Measurements from ENCODE around the gene HSD3B7.

HSD3B7 gene

DNA sequence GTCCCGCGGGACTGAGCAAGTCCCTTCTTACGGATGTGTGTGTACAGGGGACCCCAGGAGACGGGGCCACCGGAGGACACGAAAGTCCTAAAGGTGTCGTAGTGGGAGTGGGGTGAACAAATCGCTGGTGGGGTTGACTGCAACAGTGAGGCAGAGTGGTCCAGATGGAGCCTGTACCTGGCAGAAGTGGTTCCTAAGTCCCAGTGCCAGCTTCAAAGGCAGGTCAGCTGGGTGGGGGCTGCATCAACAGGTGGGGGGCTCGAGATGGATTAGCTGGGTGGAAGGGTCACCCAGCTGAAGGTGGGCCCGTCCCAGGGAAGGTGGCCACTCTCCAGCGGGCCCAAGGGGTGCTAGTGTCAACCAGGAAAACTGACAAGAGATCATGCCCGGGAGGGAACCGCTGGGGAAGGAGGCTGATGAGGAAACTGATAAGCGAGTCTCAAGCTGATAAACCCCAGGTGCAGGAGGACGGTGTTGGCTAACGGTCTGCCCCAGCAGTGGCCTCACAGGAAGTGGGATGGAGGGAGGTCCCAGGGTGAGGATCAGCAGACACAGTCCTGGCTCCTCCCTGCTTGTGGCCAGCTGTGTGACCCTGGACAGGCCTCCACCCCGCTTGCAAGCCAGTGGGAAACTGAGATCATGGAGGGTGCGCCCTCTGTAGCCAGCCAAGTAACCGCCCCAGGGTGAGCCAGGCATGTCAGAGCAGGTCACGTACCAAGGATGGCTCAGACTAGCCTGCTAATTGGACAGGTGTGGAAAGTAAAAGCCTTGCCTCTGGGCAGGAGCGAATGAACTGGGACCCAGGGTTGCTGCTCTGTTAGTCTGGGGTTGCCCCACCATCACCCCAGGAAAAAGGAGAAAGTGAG, 35.1 kb upstream of the HSD3B7 start:
- Histone ChIP-seq H3K9ac (ENCODE audit: low read length) (peak overlapping the region; percentile 82), H3K27me3 (ENCODE audit: control insufficient read depth, insufficient read depth, low read length) (no peaks in the 10 kb centered on the region), H3K9me3 (ENCODE audit: control insufficient read depth, low read length) (no peaks in the 10 kb centered on the region), H3K4me1 (ENCODE audit: control insufficient read depth, insufficient read depth, low read length) (peaks cover 14% of the 10 kb centered on the region), H3K36me3 (ENCODE audit: control insufficient read depth, insufficient read depth, low read length) (no peaks in the 10 kb centered on the region), H3K4me3 (ENCODE audit: low read length) (peak overlapping the region; percentile 42)

DNA sequence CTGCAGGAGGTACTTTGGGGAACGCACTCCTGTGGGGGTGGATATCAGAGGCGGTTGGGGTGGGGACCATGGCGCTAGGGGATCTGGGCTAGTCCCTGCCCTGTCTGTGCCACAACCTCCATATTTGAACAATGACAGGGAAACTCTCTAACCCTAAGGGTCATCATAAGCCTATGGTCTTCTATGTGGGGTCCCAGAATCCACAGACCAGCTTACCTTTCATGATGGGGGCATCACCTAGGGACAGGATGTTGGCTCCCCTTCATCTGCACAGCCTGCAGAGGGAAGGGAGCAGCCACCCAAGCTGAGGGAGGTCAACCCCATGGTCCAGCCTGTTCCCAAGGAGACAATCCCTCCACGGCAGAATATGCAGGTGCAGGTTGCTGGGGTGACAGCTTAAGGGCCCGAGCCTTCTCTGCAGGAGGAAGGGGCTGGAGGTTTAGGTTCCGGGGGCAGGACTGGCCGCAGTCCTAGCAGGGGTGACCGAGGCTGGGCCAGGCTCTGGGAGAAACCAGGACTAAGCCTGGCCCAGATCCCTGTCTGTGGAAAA, 34.4 kb upstream of the HSD3B7 start:
- Histone ChIP-seq H3K36me3 (ENCODE audit: control insufficient read depth, insufficient read depth, low read length) (no peaks in the 10 kb centered on the region), H3K27me3 (ENCODE audit: control insufficient read depth, insufficient read depth, low read length) (no peaks in the 10 kb centered on the region), H3K4me1 (ENCODE audit: control insufficient read depth, insufficient read depth, low read length) (peaks cover 14% of the 10 kb centered on the region), H3K4me3 (ENCODE audit: low read length) (peak overlapping the region; percentile 42), H3K9ac (ENCODE audit: low read length) (peak overlapping the region; percentile 9), H3K9me3 (ENCODE audit: control insufficient read depth, low read length) (no peaks in the 10 kb centered on the region)

DNA sequence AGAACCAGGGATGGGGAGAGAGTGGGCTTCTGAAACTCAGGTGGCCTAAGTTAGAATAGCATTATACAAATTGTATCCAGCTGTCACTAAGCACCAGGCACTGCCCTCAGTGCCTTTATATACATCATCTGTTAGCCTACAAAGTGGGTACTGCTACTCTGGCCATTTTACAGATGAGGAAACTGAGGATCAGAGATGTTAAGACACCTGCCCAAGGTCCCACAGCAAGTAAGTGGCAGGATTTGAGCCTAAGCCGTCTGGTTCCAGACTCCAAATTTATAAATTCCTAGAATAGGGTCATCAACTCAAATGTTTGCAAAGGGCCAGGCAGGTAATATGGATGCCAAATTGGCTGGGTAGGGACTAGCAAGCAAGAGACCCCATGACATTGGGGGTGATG, 33.8 kb upstream of the HSD3B7 start:
- no peaks in the 10 kb centered on the region for H3K9me3 ChIP-seq (ENCODE audit: control insufficient read depth, low read length)
- no peak overlapping the region for H3K4me3 ChIP-seq (ENCODE audit: low read length)
- H3K27me3 ChIP-seq (ENCODE audit: control insufficient read depth, insufficient read depth, low read length): no peaks in the 10 kb centered on the region
- no peak overlapping the region for H3K9ac ChIP-seq (ENCODE audit: low read length)
- peaks cover 14% of the 10 kb centered on the region for H3K4me1 ChIP-seq (ENCODE audit: control insufficient read depth, insufficient read depth, low read length)
- no peaks in the 10 kb centered on the region for H3K36me3 ChIP-seq (ENCODE audit: control insufficient read depth, insufficient read depth, low read length)

DNA sequence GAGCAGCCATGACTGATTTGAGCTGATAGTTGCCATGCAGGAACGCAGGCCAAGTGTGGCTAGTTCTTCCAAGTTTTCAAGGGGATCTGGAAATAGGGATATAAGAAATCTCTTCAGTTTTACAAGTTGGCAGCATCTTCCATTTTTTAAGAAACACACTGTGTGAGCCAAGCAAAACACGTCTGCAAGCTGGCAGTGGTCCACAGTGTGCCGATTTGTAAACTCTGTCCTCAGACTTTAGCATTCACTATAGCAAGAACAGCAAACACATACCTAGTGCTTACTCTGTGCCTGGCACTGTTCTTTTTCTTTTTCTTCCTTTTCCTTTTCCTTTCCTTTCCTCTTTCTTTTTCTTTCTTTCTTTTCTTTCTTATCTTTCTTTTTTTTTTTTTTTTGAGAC, 33.3 kb upstream of the HSD3B7 start:
- Histone ChIP-seq H3K4me3 (ENCODE audit: low read length) (no peak overlapping the region), H3K4me1 (ENCODE audit: control insufficient read depth, insufficient read depth, low read length) (peaks cover 17% of the 10 kb centered on the region), H3K36me3 (ENCODE audit: control insufficient read depth, insufficient read depth, low read length) (no peaks in the 10 kb centered on the region), H3K9ac (ENCODE audit: low read length) (no peak overlapping the region), H3K27me3 (ENCODE audit: control insufficient read depth, insufficient read depth, low read length) (no peaks in the 10 kb centered on the region), H3K9me3 (ENCODE audit: control insufficient read depth, low read length) (no peaks in the 10 kb centered on the region)

DNA sequence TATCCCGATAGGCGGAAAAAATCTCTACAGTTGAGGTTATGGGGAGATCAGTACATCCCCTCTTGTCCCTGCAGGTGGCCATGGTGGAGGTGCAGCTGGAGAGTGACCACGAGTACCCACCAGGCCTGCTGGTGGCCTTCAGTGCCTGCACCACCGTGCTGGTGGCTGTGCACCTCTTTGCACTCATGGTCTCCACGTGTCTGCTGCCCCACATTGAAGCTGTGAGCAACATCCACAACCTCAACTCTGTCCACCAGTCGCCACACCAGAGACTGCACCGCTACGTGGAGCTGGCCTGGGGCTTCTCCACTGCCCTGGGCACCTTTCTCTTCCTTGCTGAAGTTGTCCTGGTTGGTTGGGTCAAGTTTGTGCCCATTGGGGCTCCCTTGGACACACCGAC, 31.9 kb upstream of the HSD3B7 start:
- no peak overlapping the region for H3K4me3 ChIP-seq (ENCODE audit: low read length)
- no peaks in the 10 kb centered on the region for H3K36me3 ChIP-seq (ENCODE audit: control insufficient read depth, insufficient read depth, low read length)
- H3K4me1 ChIP-seq (ENCODE audit: control insufficient read depth, insufficient read depth, low read length): peaks cover 20% of the 10 kb centered on the region
- H3K9me3 ChIP-seq (ENCODE audit: control insufficient read depth, low read length): no peaks in the 10 kb centered on the region
- H3K27me3 ChIP-seq (ENCODE audit: control insufficient read depth, insufficient read depth, low read length): no peaks in the 10 kb centered on the region
- no peak overlapping the region for H3K9ac ChIP-seq (ENCODE audit: low read length)

DNA sequence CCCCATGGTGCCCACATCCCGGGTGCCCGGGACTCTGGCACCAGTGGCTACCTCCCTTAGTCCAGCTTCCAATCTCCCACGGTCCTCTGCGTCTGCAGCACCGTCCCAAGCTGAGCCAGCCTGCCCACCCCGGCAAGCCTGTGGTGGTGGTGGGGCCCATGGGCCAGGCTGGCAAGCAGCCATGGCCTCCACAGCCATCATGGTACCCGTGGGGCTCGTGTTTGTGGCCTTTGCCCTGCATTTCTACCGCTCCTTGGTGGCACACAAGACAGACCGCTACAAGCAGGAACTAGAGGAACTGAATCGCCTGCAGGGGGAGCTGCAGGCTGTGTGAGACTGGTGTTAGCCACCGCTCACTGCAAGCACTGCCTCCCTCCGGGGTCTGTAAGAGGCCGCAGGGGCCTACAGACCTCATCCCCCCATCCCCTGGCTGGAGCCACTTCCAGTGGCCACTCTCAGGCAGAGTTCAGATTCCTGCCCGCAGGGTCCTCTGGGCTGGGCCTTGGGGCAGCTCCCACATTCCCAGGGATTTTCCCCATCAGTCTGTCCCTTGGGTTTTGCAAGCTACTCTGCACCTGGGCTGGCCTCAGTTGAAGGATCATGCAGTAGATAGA, 31.4 kb upstream of the HSD3B7 start:
- Histone ChIP-seq H3K9ac (ENCODE audit: low read length) (no peak overlapping the region), H3K4me3 (ENCODE audit: low read length) (no peak overlapping the region), H3K27me3 (ENCODE audit: control insufficient read depth, insufficient read depth, low read length) (no peaks in the 10 kb centered on the region), H3K4me1 (ENCODE audit: control insufficient read depth, insufficient read depth, low read length) (peaks cover 23% of the 10 kb centered on the region), H3K36me3 (ENCODE audit: control insufficient read depth, insufficient read depth, low read length) (no peaks in the 10 kb centered on the region), H3K9me3 (ENCODE audit: control insufficient read depth, low read length) (no peaks in the 10 kb centered on the region)

DNA sequence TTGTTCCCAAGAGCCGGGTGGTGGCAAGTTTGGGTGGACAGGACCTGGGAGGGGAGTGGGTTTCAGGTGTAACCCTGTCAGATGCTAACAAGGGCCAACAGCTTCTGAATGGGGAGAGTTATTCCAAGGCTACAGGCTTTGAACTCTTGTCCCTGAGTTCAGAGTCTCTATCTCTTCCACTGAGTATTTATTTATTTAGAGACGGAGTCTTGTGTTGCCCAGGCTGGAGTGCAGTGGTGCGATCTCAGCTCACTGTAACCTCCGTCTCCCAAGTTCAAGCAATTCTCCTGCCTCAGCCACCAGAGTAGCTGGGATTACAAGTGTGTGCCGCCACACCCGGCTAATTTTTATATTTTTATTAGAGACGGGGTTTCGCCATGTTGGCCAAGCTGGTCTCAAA, 30.0 kb upstream of the HSD3B7 start:
- no peaks in the 10 kb centered on the region for H3K9me3 ChIP-seq (ENCODE audit: control insufficient read depth, low read length)
- no peak overlapping the region for H3K9ac ChIP-seq (ENCODE audit: low read length)
- no peaks in the 10 kb centered on the region for H3K27me3 ChIP-seq (ENCODE audit: control insufficient read depth, insufficient read depth, low read length)
- H3K4me1 ChIP-seq (ENCODE audit: control insufficient read depth, insufficient read depth, low read length): peaks cover 23% of the 10 kb centered on the region
- no peaks in the 10 kb centered on the region for H3K36me3 ChIP-seq (ENCODE audit: control insufficient read depth, insufficient read depth, low read length)
- H3K4me3 ChIP-seq (ENCODE audit: low read length): no peak overlapping the region

DNA sequence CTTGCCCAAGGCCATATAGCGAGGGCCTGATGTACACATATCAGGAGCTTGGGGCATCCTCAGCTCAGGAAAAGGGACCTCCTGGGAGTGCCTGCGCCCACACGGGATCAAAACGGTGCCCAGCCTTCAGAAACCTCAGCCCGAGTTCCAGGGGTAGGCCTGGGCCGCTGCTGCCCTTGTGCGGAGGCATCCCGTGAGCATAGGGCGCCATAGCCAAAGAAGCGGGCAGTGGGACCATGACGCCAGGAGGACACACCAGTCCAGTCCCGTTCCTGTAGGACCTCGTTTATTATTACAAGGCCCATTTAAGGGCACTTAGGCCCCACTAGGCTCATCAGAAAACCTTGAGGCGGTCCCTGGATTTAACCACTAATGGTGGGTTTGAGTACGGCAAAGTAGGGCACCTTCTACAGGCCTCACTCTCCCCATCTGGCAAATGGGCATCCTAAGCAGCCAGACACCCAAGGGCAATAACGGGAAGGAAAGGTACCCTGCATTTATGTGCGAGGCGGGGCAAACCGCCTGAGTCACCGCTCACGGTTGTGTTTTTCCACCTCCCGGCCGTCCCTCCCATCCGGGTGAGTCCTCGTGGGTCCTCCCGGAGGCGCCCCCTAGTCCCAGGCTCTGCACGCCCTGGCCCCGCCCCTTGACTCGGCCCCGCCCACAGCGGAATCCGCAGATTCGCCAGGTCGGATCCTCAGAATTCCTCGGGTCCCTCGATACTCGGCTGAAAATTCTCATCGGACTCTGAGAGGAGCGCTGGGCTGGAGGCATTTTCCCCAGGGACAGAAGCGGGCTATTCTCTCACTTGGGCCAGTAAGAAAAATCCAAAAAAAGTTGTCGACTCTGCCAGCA, 28.2 kb upstream of the HSD3B7 start:
- H3K27me3 ChIP-seq (ENCODE audit: control insufficient read depth, insufficient read depth, low read length): no peaks in the 10 kb centered on the region
- peak overlapping the region; percentile 93 for H3K9ac ChIP-seq (ENCODE audit: low read length)
- H3K4me1 ChIP-seq (ENCODE audit: control insufficient read depth, insufficient read depth, low read length): peaks cover 14% of the 10 kb centered on the region
- H3K9me3 ChIP-seq (ENCODE audit: control insufficient read depth, low read length): no peaks in the 10 kb centered on the region
- peaks cover 5% of the 10 kb centered on the region for H3K36me3 ChIP-seq (ENCODE audit: control insufficient read depth, insufficient read depth, low read length)
- peak overlapping the region; percentile 87 for H3K4me3 ChIP-seq (ENCODE audit: low read length)

DNA sequence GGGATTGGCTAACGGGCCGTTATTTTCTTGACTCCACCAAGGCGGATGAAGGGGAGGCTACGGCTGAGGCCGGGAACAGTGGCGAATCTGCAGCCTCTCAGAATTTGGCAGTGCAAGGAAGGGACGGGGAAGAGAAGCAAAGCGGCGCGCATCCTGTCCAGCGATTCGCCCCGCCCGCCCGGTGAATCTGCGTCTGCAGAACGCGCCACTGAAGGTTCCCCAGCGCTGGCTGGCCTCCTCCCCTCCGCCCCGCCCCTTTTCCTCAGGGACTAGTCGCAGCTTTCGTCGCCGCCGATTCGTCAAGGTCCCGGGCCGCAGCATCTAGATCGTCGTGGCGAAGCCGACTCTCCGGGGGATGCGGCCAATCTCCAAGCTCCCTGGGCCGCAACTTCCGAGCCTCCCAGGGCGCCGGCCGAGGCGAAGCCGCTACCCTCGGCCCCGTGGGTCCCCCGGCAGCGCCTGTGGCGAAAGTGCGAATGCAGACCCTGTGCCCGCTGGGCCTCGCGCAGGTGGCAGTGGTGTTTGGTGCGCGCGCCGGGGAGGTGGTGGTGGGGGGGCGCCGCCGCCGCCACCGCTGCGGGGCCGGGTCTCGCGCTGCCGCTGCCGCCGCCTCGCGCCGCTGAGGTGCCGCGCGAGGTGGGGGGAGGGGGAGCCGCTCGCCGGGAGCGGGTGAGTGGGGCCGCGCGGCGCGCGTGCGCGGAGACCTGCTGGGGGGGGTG, 27.4 kb upstream of the HSD3B7 start, which contains the start of gene SETD1A:
TSS of gene SETD1A (plus strand) at position 299 of the 719 bp plus-strand sequence. CDS start 978 bp downstream, outside the sequence.
- peak within 1 kb of the TSS; percentile 87 for H3K4me3 ChIP-seq (ENCODE audit: low read length)
- H3K36me3 ChIP-seq (ENCODE audit: control insufficient read depth, insufficient read depth, low read length): peaks cover 5% of the 10 kb centered on the region
- peak within 1 kb of the TSS; percentile 93 for H3K9ac ChIP-seq (ENCODE audit: low read length)
- no peaks in the 10 kb centered on the region for H3K27me3 ChIP-seq (ENCODE audit: control insufficient read depth, insufficient read depth, low read length)
- no peaks in the 10 kb centered on the region for H3K9me3 ChIP-seq (ENCODE audit: control insufficient read depth, low read length)
- peaks cover 14% of the 10 kb centered on the region for H3K4me1 ChIP-seq (ENCODE audit: control insufficient read depth, insufficient read depth, low read length)

DNA sequence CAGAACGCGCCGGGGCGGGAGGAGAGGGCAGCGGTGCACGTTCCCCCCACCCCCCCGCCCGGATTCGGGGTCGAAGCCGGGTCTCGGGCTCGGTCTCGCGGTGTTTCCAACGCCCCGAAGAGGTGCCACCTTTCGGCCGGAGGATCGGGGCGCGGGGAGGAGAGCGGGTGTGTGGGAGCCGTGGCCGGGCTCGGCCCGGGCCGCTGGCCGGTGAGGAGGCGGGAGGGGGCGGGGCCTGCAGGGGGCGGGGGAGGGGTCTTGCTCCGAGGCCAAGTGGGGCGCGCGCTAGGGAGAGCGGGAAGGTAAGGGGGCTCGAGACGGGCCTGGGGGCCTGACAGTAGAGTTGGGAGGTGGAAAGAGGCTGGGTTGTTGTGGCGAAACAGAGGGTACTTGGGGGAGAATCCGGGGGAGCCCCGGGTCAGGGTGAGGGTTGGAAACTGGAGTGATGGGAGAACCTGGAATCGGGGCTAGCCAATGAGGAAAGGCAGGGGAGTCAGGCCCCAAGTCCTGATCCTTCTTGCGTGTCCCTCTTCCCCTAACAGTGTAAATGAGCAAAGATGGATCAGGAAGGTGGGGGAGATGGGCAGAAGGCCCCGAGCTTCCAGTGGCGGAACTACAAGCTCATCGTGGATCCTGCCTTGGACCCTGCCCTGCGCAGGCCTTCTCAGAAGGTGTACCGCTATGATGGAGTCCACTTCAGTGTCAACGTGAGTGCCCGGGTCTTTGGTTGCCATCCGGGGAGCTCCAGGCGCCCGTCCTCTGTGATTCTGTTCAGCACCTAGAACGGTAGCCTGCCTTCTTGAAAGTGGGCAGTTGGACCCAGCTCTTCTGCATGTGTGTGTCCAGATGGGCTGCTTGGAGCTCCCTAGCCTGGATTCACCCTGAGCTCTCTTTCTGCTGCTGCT, 26.6 kb upstream of the HSD3B7 start:
- Histone ChIP-seq H3K4me3 (ENCODE audit: low read length) (no peak overlapping the region), H3K27me3 (ENCODE audit: control insufficient read depth, insufficient read depth, low read length) (no peaks in the 10 kb centered on the region), H3K36me3 (ENCODE audit: control insufficient read depth, insufficient read depth, low read length) (peaks cover 5% of the 10 kb centered on the region), H3K4me1 (ENCODE audit: control insufficient read depth, insufficient read depth, low read length) (peaks cover 14% of the 10 kb centered on the region), H3K9ac (ENCODE audit: low read length) (peak overlapping the region; percentile 59), H3K9me3 (ENCODE audit: control insufficient read depth, low read length) (no peaks in the 10 kb centered on the region)

Measured in mucosa of stomach (tissue), 1 donor.